ENCODE data around the gene CTNNA1.

DNA sequence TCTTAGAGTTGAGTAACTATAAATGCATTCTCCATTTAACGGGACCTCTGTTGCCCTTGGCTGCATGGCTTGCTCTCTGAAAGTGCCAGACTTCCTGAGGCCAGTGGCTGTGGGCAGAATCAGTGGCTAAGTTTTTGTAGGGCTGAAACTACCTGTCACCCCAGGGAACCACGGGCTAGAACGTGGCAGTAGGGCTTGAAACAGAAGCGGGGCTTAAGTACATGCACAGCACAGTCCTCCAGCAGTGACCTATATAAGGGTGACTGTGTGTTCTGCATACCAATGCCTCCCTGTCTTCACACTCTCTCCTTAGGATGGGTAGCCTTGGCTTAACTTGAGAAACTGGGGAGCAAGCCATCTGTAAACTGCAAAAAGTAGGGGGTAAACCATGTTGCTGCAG is 165.5 kb downstream of the CTNNA1 start:
- TF ChIP-seq, protein P1, sequence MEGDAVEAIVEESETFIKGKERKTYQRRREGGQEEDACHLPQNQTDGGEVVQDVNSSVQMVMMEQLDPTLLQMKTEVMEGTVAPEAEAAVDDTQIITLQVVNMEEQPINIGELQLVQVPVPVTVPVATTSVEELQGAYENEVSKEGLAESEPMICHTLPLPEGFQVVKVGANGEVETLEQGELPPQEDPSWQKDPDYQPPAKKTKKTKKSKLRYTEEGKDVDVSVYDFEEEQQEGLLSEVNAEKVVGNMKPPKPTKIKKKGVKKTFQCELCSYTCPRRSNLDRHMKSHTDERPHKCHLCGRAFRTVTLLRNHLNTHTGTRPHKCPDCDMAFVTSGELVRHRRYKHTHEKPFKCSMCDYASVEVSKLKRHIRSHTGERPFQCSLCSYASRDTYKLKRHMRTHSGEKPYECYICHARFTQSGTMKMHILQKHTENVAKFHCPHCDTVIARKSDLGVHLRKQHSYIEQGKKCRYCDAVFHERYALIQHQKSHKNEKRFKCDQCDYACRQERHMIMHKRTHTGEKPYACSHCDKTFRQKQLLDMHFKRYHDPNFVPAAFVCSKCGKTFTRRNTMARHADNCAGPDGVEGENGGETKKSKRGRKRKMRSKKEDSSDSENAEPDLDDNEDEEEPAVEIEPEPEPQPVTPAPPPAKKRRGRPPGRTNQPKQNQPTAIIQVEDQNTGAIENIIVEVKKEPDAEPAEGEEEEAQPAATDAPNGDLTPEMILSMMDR (IDR thresholded peaks at IDR 0.05): no peak
- no peak for TF ChIP-seq POLR2A (IDR thresholded peaks at IDR 0.05)

Measured in right lobe of liver (tissue), 4 donors.